ENCODE results near the gene PNMA8A. TPM values are rescaled to one million over a fixed set of nuclear protein-coding genes. Genes with fewer than 3 reads are reported as not detected.

Gene PNMA8A
- total RNA-seq: 1 to 10 TPM in 2 of 4 donors, under 1 TPM in 2; 0.48 to 3.8 (median 1.5) TPM
- polyA plus RNA-seq: 1 to 10 TPM in 1 of 3 donors, under 1 TPM in 2; 0.11 to 2.2 (median 0.38) TPM
- long read RNA-seq, donor 1, partial matches to known transcripts: 1 of 1 reads
- long read RNA-seq, donor 1, other reads (novel, unspliced or antisense): 0 of 1 reads
- long read RNA-seq, donor 2: 0 reads

GRCh38 chr19:46471116-46471733 is at the start of gene PNMA8A:
PNMA8A (minus strand) TSS chr19:46471563; CDS start chr19:46471035, 528 bp downstream.
- H3K27me3 ChIP-seq (ENCODE audit: insufficient read depth in 3 of 3, low read length in 2 of 3): peaks cover 0 to 32% (median 17%) of the 10 kb centered on the region in 3 donors
- H3K27ac ChIP-seq: peak within 1 kb of the TSS; percentile 6
- H3K4me1 ChIP-seq: peaks cover 3% of the 10 kb centered on the region
- peak within 1 kb of the TSS; percentile 56 for H3K4me3 ChIP-seq
- TF ChIP-seq CTCF (IDR thresholded peaks at IDR 0.05): no peak
- DNase-seq (peak; percentile 79 to 83), ATAC-seq (peak; percentile 73 to 85 (median 82))
- H3K9me3 ChIP-seq: no peaks in the 10 kb centered on the region
- no peaks in the 10 kb centered on the region for H3K36me3 ChIP-seq (ENCODE audit: insufficient read depth in 1 of 2, low read depth in 1 of 2)
- intact Hi-C loops (cut with DNase I): no loop called here
- WGBS, 3 donors: 2 to 3% (median 2%) methylated on average over 55 to 57 of the region's 57 CpGs

- ATAC-seq (no peak), DNase-seq (no peak)
- TF ChIP-seq CTCF (IDR thresholded peaks at IDR 0.05): no peak
- 82 to 90% (median 87%) methylated on average over 6 of the region's 6 CpGs for WGBS, 3 donors
- Histone ChIP-seq H3K36me3 (ENCODE audit: insufficient read depth in 1 of 2, low read depth in 1 of 2) (no peaks in the 10 kb centered on the region), H3K9me3 (no peaks in the 10 kb centered on the region), H3K4me1 (no peaks in the 10 kb centered on the region), H3K27ac (no peak overlapping the region), H3K4me3 (no peak overlapping the region), H3K27me3 (ENCODE audit: insufficient read depth in 3 of 3, low read length in 2 of 3) (peaks cover 0 to 4% (median 0%) of the 10 kb centered on the region in 3 donors)
- intact Hi-C loops (cut with DNase I): no loop called here
Measured at GRCh38 chr19:46520616-46521015, 49.3 kb upstream of the PNMA8A start.

- DNase-seq (no peak), ATAC-seq (no peak)
- no peaks in the 10 kb centered on the region for H3K36me3 ChIP-seq (ENCODE audit: insufficient read depth in 1 of 2, low read depth in 1 of 2)
- H3K27me3 ChIP-seq (ENCODE audit: insufficient read depth in 3 of 3, low read length in 2 of 3): peaks cover 0 to 4% (median 0%) of the 10 kb centered on the region in 3 donors
- WGBS, 3 donors: 92 to 94% (median 92%) methylated on average over 6 of the region's 6 CpGs
- no peaks in the 10 kb centered on the region for H3K9me3 ChIP-seq
- intact Hi-C loops (cut with DNase I): loop anchor here in 1 of 2 donors (10.0 kb wide), 1 partner anchor 243 kb away; no protein-coding TSS in a partner anchor
- H3K27ac ChIP-seq: no peak overlapping the region
- H3K4me3 ChIP-seq: no peak overlapping the region
- no peaks in the 10 kb centered on the region for H3K4me1 ChIP-seq
- no peak for TF ChIP-seq CTCF (IDR thresholded peaks at IDR 0.05)
Measured at GRCh38 chr19:46517471-46517870, 46.1 kb upstream of the PNMA8A start.

- no peaks in the 10 kb centered on the region for H3K4me1 ChIP-seq
- H3K27me3 ChIP-seq (ENCODE audit: insufficient read depth in 3 of 3, low read length in 2 of 3): peaks cover 0 to 4% (median 0%) of the 10 kb centered on the region in 3 donors
- 31 to 41% (median 41%) methylated on average over 6 of the region's 6 CpGs for WGBS, 3 donors
- intact Hi-C loops (cut with DNase I): loop anchor here in 1 of 2 donors (10.0 kb wide), 1 partner anchor 241 kb away; no protein-coding TSS in a partner anchor
- H3K4me3 ChIP-seq: no peak overlapping the region
- ATAC-seq (no peak), DNase-seq (no peak)
- no peak overlapping the region for H3K27ac ChIP-seq
- H3K36me3 ChIP-seq (ENCODE audit: insufficient read depth in 1 of 2, low read depth in 1 of 2): no peaks in the 10 kb centered on the region
- no peaks in the 10 kb centered on the region for H3K9me3 ChIP-seq
- peak; percentile 46 for TF ChIP-seq CTCF (IDR thresholded peaks at IDR 0.05)
Measured at GRCh38 chr19:46515879-46516350, 44.6 kb upstream of the PNMA8A start.
